SW 1271 (cell line): Measurements from ENCODE around the gene CDC123.
"Not testable (repeated sequence)": the region's sequence is repeated elsewhere in the genome, so short reads cannot be mapped to it uniquely, and the experiment has no call there.

Experiments used
- DNase-seq, 2 experiments: peaks; one replicate each; lab custom pipeline; 2025; lab: John Stamatoyannopoulos, UW

The CDC123 gene

GRCh38 chr10:12189426-12189825 is 6.6 kb upstream of the CDC123 start:
- DNase-seq = no peak

DNA sequence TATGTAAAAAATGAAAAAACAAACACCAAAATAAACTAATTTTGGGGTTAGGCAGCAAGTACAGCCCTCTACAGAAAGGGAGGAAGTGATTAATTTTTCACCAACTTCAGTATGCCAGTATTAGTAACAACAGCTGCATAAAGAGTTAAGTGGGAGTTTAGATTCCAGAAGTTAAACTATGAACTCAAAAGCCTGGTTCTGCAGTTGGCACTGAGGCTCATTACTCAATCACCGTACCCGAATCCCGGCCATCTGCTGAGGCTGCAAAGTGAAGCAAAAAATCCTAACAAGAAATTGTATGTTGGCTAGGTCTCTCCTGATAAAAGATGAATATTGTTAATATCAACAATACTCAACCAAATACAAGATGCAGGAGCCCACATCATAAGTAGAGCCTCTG is 4.3 kb upstream of the CDC123 start:
- no peak for DNase-seq

DNA sequence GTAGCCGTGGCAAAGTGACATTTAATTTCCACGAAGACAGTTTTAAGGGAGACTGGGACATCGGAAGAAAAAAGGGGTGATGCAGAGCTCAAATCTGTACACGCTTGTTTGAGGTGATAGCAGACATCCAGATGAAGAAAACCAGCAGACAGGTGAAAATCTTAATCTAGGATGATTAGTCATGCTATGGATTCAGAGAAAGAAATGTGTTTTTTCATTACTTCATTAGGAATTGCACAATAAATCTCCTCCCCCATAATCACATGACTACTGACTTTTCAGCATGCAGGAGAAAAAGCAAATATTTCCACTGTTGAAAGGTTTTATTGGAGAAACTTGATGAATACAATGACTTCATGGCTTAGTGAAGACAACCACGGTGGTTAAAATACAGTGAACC is 2.8 kb upstream of the CDC123 start:
- DNase-seq = no peak

GRCh38 chr10:12194752-12195271 is 1.2 kb upstream of the CDC123 start:
- no peak for DNase-seq

DNA sequence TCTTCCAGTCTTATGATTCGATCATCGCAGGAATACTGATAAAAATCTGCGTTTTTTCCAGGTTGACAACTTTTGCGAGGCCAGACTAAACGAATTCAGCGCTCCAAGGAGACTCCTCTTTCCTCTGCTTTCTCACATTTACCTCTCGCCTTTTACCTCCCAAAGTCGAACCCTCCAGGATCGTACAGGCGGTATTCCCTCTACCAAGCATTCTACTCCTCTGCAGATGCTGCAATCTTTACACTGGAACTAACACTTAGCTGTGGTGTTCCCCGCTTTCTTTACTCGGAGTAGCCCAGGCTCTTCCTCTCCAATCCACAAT is 746 bp upstream of the CDC123 start:
- no peak for DNase-seq

GRCh38 chr10:12196531-12197211 is 683 bp downstream of the CDC123 start:
- DNase-seq = no peak

DNA sequence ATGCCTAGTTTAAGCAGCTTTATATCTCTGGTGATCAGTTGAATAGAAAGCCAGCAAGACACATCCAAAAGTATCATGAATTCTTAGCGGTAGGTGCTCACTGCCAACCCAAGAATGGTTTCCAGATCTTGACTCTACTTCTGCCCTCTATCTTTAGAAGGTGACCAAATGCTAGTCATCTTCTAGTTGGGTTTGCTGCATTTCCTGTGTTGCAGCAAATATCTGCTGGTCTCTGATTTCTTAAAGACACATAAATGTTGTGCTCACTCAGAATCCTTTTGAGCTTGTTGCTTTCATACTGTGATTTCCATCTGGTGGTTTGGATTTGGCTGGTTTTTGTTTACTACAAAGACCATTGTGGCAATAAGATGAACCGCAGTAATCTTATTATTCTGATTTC is 2.2 kb downstream of the CDC123 start:
- no peak for DNase-seq

DNA sequence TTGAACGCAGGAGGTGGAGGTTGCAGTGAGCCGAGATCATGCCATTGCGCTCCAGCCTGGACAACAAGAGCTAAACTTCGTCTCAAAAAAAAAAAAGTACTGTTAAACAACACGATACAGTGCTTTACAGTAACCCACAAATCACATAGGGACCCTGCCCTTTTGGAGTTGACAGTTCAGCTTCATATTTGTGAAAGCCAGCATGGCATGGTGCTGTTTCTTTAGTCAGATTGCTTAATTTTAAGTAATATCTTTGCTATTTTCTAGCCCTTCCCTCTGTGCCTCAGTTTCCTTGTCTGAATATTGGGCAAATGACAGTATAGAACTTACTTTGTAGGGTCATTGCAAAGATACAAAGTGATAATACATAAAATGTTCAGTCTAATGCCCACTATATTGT is 4.9 kb downstream of the CDC123 start:
- no peak for DNase-seq

- no peak for DNase-seq
These were observed 5.6 kb downstream of the CDC123 start for GRCh38 chr10:12201543-12201942.

DNA sequence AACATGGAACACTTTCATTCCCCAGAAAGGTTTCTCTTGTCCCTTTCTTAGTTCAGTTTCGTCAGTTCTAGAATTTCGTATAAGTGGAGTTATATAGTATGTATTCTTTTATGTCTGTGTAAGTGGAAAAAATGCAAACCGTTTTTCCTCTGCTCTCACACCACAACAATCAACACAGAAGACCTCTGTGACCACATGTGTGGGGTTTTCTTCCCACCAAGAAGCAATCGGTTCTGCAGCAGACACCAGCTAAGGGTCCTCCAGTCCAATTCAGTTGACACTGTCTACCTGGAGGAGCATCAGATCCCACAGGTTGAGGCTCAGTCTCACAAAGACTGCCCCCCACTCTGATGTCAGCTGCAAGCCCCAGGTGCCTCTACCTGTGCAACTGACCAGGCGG is 6.2 kb downstream of the CDC123 start:
- no peak for DNase-seq

GRCh38 chr10:12205082-12205481 is 9.1 kb downstream of the CDC123 start:
- no peak for DNase-seq

- no peak for DNase-seq
These were observed 11.1 kb downstream of the CDC123 start for GRCh38 chr10:12207114-12207513.

DNA sequence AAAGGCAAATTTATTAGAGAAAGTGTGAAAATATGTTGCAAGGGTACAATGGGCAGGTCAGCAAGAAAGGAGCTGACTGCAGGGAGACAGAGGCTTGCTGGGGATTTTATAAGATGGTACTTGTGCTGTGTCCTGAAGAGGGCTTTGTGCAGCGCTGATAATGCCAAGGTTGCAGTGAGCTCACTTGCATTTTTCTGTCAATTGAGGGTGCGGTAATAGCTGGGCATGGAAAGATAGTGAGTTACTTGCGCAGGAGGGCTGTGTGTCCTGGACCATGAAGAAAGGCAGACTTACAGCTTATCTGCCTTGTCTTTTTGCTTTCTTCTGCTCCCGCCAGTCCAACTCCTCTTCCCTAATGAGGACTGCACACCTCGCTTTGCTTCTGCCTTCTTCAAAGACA is 12.5 kb downstream of the CDC123 start:
- no peak for DNase-seq

GRCh38 chr10:12212454-12212853 is 16.5 kb downstream of the CDC123 start:
- no peak for DNase-seq

- DNase-seq = no peak
These were observed 17.6 kb downstream of the CDC123 start for GRCh38 chr10:12213621-12214020.

GRCh38 chr10:12214093-12214492 is 18.1 kb downstream of the CDC123 start:
- DNase-seq = no peak

- DNase-seq = peak in 1 of 2 experiments; percentile 32
These were observed 18.8 kb downstream of the CDC123 start for GRCh38 chr10:12214763-12215218.

- DNase-seq = no peak
These were observed 23.0 kb downstream of the CDC123 start for GRCh38 chr10:12218991-12219390.

DNA sequence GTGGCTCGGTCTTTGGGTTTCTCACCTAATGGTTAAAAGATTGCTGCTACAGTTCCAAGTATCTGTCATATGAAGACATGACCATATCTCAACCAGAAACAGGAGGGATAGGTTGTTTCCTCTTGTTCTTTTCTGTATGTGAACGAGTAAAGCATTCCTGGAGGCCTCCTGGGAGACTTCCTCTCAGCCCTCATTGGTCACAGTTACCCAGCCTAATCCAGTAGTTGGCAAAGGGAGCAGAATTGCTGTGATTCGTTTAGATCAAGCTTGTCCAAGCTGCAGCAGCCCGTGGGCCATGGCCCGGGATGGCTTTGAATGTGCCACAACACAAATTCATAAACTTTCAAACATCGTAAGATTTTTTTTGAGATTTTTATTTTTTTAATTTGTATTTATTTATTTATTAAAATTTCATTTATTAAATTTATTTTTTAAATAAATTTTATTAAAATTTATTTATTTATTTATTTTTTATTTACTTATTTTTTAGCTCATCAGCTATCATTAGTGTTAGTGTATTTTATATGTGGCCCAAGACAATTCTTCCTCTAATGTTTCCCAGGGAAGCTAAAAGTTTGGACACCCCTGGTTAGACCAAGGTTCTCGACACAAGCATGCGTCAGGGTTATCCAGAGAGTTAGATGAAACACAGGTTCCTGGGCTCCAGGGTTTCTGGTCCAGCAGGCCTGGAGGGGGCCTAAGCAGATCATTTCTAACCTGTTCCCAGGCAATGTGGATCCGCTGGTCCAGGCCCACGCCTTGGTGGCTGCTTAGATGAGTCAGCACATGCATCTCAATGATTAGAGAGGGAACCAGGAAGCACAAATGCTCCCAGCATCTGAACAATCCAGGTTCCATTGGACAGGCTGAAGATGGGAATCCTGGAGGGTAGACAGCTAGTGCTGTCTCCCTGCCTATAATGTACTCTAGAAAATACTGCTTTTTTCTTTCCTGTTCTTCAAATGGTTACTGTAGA is 25.6 kb downstream of the CDC123 start:
- peak in 1 of 2 experiments; percentile 7 for DNase-seq

GRCh38 chr10:12225444-12225843 is 29.5 kb downstream of the CDC123 start:
- no peak for DNase-seq

- DNase-seq = not testable (repeated sequence)
These were observed 30.4 kb downstream of the CDC123 start for GRCh38 chr10:12226438-12226837.

GRCh38 chr10:12228851-12229250 is 32.9 kb downstream of the CDC123 start:
- DNase-seq = no peak

DNA sequence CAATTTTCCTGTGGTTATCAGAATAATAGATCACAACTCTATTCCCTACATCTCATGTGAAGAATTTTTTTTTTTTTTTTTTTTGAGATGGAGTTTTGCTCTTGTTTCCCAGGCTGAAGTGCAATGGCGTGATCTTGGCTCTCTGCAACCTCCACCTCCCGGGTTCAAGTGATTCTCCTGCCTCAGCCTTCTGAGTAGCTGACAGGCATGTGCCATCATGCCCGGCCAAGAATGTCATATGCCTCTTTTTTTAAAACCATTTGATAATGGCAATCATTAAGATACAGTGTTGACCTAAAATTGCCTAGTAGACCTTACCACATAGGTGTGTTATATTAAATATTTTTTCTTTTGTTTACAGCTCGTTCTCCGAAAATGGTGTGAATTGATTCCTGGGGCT is 38.7 kb downstream of the CDC123 start:
- DNase-seq = not testable (repeated sequence)
